8988T (cell line): Measurements from ENCODE around the gene DEPDC5.
A peak's percentile ranks its signal among the peaks of the same experiment; 100 is the strongest.
"Not testable (repeated sequence)": the region's sequence is repeated elsewhere in the genome, so short reads cannot be mapped to it uniquely, and the experiment has no call there.

ENCODE experiments used
- DNase-seq: peaks from one replicate; pipeline ENCODE4 v3.0.0; 2011

The DEPDC5 gene

GRCh38 chr22:31749636-31750364, 4.0 kb upstream of the DEPDC5 start, which contains the start of gene PRR14L:
PRR14L (minus strand) TSS chr22:31750132; CDS start chr22:31738860, 11,272 bp downstream.
- peak; percentile 57 for DNase-seq

- no peak for DNase-seq
Measured at GRCh38 chr22:31750365-31751284, 3.2 kb upstream of the DEPDC5 start.

- no peak for DNase-seq
Measured at GRCh38 chr22:31752096-31752847, 1.5 kb upstream of the DEPDC5 start.

- no peak for DNase-seq
Measured at GRCh38 chr22:31753005-31753633, 700 bp upstream of the DEPDC5 start.

GRCh38 chr22:31754813-31755212, 994 bp downstream of the DEPDC5 start:
- DNase-seq = no peak

GRCh38 chr22:31757265-31757664, 3.4 kb downstream of the DEPDC5 start:
- no peak for DNase-seq

GRCh38 chr22:31758860-31759259, 5.0 kb downstream of the DEPDC5 start:
- not testable (repeated sequence) for DNase-seq

- DNase-seq = no peak
Measured at GRCh38 chr22:31764785-31765184, 11.0 kb downstream of the DEPDC5 start.

GRCh38 chr22:31768422-31769059, 14.7 kb downstream of the DEPDC5 start:
- DNase-seq = no peak

- DNase-seq = no peak
Measured at GRCh38 chr22:31773416-31773815, 19.6 kb downstream of the DEPDC5 start.

- no peak for DNase-seq
Measured at GRCh38 chr22:31776231-31776630, 22.4 kb downstream of the DEPDC5 start.

GRCh38 chr22:31789803-31790202, 36.0 kb downstream of the DEPDC5 start:
- no peak for DNase-seq

GRCh38 chr22:31790240-31790639, 36.4 kb downstream of the DEPDC5 start:
- DNase-seq = no peak

- not testable (repeated sequence) for DNase-seq
Measured at GRCh38 chr22:31799358-31799757, 45.5 kb downstream of the DEPDC5 start.

GRCh38 chr22:31800065-31800464, 46.2 kb downstream of the DEPDC5 start:
- no peak for DNase-seq

GRCh38 chr22:31800861-31801260, 47.0 kb downstream of the DEPDC5 start:
- not testable (repeated sequence) for DNase-seq

GRCh38 chr22:31802575-31802974, 48.8 kb downstream of the DEPDC5 start:
- no peak for DNase-seq

- DNase-seq = no peak
Measured at GRCh38 chr22:31806751-31807150, 52.9 kb downstream of the DEPDC5 start.

GRCh38 chr22:31812977-31813605, 59.3 kb downstream of the DEPDC5 start:
- DNase-seq = no peak

GRCh38 chr22:31813898-31814297, 60.1 kb downstream of the DEPDC5 start:
- not testable (repeated sequence) for DNase-seq

GRCh38 chr22:31814942-31815341, 61.1 kb downstream of the DEPDC5 start:
- no peak for DNase-seq
